GM12878 (cell line): ENCODE measurements around the gene CMTM4. TPM values are rescaled to one million over a fixed set of nuclear protein-coding genes. Genes with fewer than 3 reads are reported as not detected.

Experiments
- ATAC-seq: fragments of 200-7000 bp; cut with Tn5 transposase; 3 replicates; pipeline ENCODE4 v1.9.1; 2020; ENCODE audit warnings: mild to moderate bottlenecking, moderate library complexity
- BruUV-seq: library from RNA; stranded (reverse); fragments of 400-500 nt; replicated peaks from 2 replicates; lab custom pipeline; 2021; lab: Mats Ljungman, UMichigan
- CTCF ChIA-PET: fragments of 300-600 bp; sonication (Branson Sonifier 250); formaldehyde crosslinking; extraction: SDS; loops from one replicate; lab custom pipeline; 2021; ENCODE audit warnings: inconsistent platforms; lab: Yijun Ruan, JAX
- POLR2A ChIA-PET: fragments of 350-600 bp; formaldehyde crosslinking; extraction: SDS; loops from one replicate; lab custom pipeline; 2021; ENCODE audit warnings: inconsistent platforms; lab: Charles Lee
- RAD21 ChIA-PET: fragments of 300-600 bp; sonication (Branson Sonifier 250); formaldehyde crosslinking; loops from one replicate; lab custom pipeline; 2023; ENCODE audit warnings: antibody characterized with exemption; ENCODE audit not compliant: unreplicated experiment; lab: Charles Lee
- SMC1A ChIA-PET: fragments of 300-600 bp; sonication (Branson Sonifier 250); formaldehyde crosslinking; loops from one replicate; lab custom pipeline; 2023; ENCODE audit not compliant: unreplicated experiment, uncharacterized antibody; lab: Charles Lee
- DNase-seq: peaks from one replicate; pipeline ENCODE4 v3.0.0-alpha.2; 2011; ENCODE audit warnings: low read depth, low spot score
- FAIRE-seq: peaks from 3 replicates; lab custom pipeline; 2011; peaks lifted over from hg19 to GRCh38; lab: Jason Lieb, UNC
- H2AFZ ChIP-seq: 2 replicates; pipeline ENCODE4 v1.6.0; 2011; ENCODE audit warnings: low read depth, low read length, control low read depth; ENCODE audit not compliant: control insufficient read depth
- H3K27ac ChIP-seq: 2 replicates; pipeline ENCODE4 v1.5.1; 2011; ENCODE audit warnings: control low read depth; ENCODE audit not compliant: control insufficient read depth, insufficient read depth
- H3K27me3 ChIP-seq, 2 experiments: replicated peaks in 1 of 2; 2 replicates each; pipeline versions ENCODE4 v1.6.0 to v1.6.1; 2011; ENCODE audit warnings: low read length in 1 of 2; ENCODE audit not compliant: control insufficient read depth in 2 of 2, insufficient read depth in 2 of 2
- H3K36me3 ChIP-seq, 2 experiments: 2 replicates each; pipeline ENCODE4 v1.5.1; 2011; ENCODE audit warnings: low read length in 1 of 2; ENCODE audit not compliant: control insufficient read depth in 2 of 2, insufficient read depth in 2 of 2
- H3K4me1 ChIP-seq: 2 replicates; pipeline ENCODE4 v1.6.1; 2011; ENCODE audit warnings: mild to moderate bottlenecking, low read length, moderate library complexity, mixed read lengths; ENCODE audit not compliant: control insufficient read depth, insufficient read depth
- H3K4me2 ChIP-seq: 2 replicates; pipeline ENCODE4 v1.6.0; 2011; ENCODE audit warnings: control low read depth; ENCODE audit not compliant: control insufficient read depth, insufficient read depth
- H3K4me3 ChIP-seq: fragments of 200-600 bp; sonication (generic); 2 replicates; pipeline ENCODE4 v1.5.1; 2016
- H3K79me2 ChIP-seq: 2 replicates; pipeline ENCODE4 v1.6.0; 2011; ENCODE audit warnings: low read length; ENCODE audit not compliant: control insufficient read depth, insufficient read depth
- H3K9ac ChIP-seq: 2 replicates; pipeline ENCODE4 v1.8.0; 2011; ENCODE audit warnings: low read length, control low read depth, mixed read lengths; ENCODE audit not compliant: control insufficient read depth, insufficient read depth
- H3K9me3 ChIP-seq: replicated peaks from 3 replicates; pipeline ENCODE4 v1.5.1; 2011; ENCODE audit warnings: mild to moderate bottlenecking, low read length; ENCODE audit not compliant: control insufficient read depth, insufficient read depth
- H4K20me1 ChIP-seq: 2 replicates; pipeline ENCODE4 v1.6.0; 2011; ENCODE audit not compliant: control insufficient read depth, insufficient read depth
- EZH2 ChIP-seq: IDR thresholded peaks from 2 replicates; pipeline ENCODE4 v1.6.1; 2012; ENCODE audit warnings: low read depth, mild to moderate bottlenecking, control low read depth, inconsistent platforms, low read length, borderline replicate concordance; ENCODE audit not compliant: control insufficient read depth
- HDAC2 ChIP-seq: fragments of 200-600 bp; sonication (generic); IDR thresholded peaks from 2 replicates; pipeline ENCODE4 v1.6.1; 2017
- IKZF1 ChIP-seq: fragments of 450-650 bp; conservative IDR thresholded peaks from 2 replicates; pipeline ENCODE4 v1.6.1; 2017; ENCODE audit warnings: antibody characterized with exemption, mild to moderate bottlenecking
- SRF ChIP-seq, 2 experiments: IDR thresholded peaks; 2 replicates each; pipeline ENCODE4 v1.6.1; 2011; ENCODE audit warnings: low read depth in 2 of 2, low read length in 2 of 2, mild to moderate bottlenecking in 1 of 2, moderate library complexity in 1 of 2
- WRNIP1 ChIP-seq: IDR thresholded peaks from 2 replicates; pipeline ENCODE4 v1.6.1; 2011; ENCODE audit warnings: low read depth, low read length, improper control_type of control experiment, borderline replicate concordance
- ZBED1 ChIP-seq: IDR thresholded peaks from 2 replicates; pipeline ENCODE4 v1.6.1; 2016; ENCODE audit warnings: borderline replicate concordance
- WGBS: methylation state at CpG from one replicate; pipeline ENCODE4 v1.1.6; 2016; ENCODE audit warnings: low lambda C conversion rate; ENCODE audit not compliant: insufficient replicate concordance, insufficient coverage; ENCODE audit errors: missing lambda C conversion rate; 5-methylcytosine and 5-hydroxymethylcytosine counted together
- in situ Hi-C: fragments of 300-500 bp; cut with MboI; formaldehyde crosslinking; loops from 9 replicates; pipeline ENCODE4 v1.14.3; 2018; ENCODE audit warnings: mixed read lengths
- intact Hi-C: fragments of 100-400 bp; cut with micrococcal nuclease; formaldehyde crosslinking; loops from one replicate; pipeline ENCODE4 v1.14.2; 2022; ENCODE audit not compliant: unreplicated experiment
- polyA plus RNA-seq, 11 experiments: library from polyadenylated mRNA; depleted of rRNA in 4 of 11; unstranded in 6 of 11; stranded (reverse) in 5 of 11; fragments of >200 nt; fragmentation: Nextera tagmentation in 4 of 11; fragmentation: Illumina TruSeq in 1 of 11; extraction: Ambion mirVana in 4 of 11; extraction: Trizol in 1 of 11; gene quantifications; 1 replicate in 1 of 11; 2 replicates in 10 of 11; pipeline versions ENCODE4 v1.2.1 to v1.2.3, GENCODE V29; 2011 to 2016; ENCODE audit warnings: inconsistent platforms in 2 of 11, missing spikeins in 2 of 11, low read depth in 1 of 11
- total RNA-seq, 4 experiments: library from RNA; depleted of rRNA in 3 of 4; stranded (reverse); fragments of >200 nt in 3 of 4; fragmentation: Illumina TruSeq in 1 of 4; extraction: Trizol in 1 of 4; gene quantifications; 2 replicates each; pipeline versions ENCODE4 v1.2.1 to v1.2.3, GENCODE V29; 2013 to 2021
- TF ChIP-seq, protein P1 (sequence below): fragments of 450-650 bp; IDR thresholded peaks from 2 replicates; pipeline ENCODE4 v1.6.1; 2017; ENCODE audit warnings: low read depth, mild to moderate bottlenecking, moderate library complexity

Gene CMTM4
- total and polyA plus RNA-seq, 10 of the 15 experiments (the other 5 are each of a cell fraction or from before 2014, with no cell fraction given), result 0.02 to 0.43 (median 0.15) TPM; not detected in 2

DNA sequence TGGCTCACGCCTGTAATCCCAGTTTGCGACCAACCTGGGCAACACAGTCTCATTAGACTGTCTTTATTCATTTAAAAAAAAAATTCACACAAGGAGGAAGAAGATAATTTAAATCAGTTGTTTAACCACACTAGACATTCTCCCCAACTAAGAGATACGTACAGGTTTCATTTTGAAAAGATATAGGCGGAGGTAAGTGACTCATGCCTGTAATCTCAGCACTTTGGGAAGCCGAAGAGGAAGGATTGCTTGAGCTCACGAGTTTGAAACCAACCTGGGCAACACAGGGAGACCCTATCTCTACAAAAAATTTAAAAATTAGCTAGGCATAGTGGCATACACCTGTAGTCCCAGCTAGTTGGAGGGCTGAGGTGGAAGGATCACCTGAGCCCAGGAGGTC lies 5.3 kb downstream of the CMTM4 start:
- no peak overlapping the region for H3K27ac ChIP-seq
- no peaks in the 10 kb centered on the region for H3K9me3 ChIP-seq
- peaks cover 0 to 10% of the 10 kb centered on the region in 2 experiments for H3K27me3 ChIP-seq
- no peak overlapping the region for H3K9ac ChIP-seq
- POLR2A ChIA-PET, result interaction anchor here (0.6 to 0.7 kb wide), 2 partner anchors 47 to 795 kb away, joined by 4 read pairs; no protein-coding TSS in a partner anchor
- no peaks in the 10 kb centered on the region for H4K20me1 ChIP-seq
- 35% methylated on average over 6 of the region's 6 CpGs for WGBS
- no peaks in the 10 kb centered on the region for H3K36me3 ChIP-seq
- no peak for FAIRE-seq
- no peak overlapping the region for H3K4me3 ChIP-seq
- BruUV-seq, result no TSS peak
- intact Hi-C loops (no loop called here), in situ Hi-C loops (no loop called here)
- H3K4me2 ChIP-seq, result no peak overlapping the region
- TF ChIP-seq SRF (IDR thresholded peaks at IDR 0.05; ENCODE audit: low read depth in 2 of 2, low read length in 2 of 2) (no peak), ZBED1 (no peak), WRNIP1 (no peak), EZH2 (no peak), HDAC2 (no peak), IKZF1 (no peak)
- TF ChIP-seq, protein P1, sequence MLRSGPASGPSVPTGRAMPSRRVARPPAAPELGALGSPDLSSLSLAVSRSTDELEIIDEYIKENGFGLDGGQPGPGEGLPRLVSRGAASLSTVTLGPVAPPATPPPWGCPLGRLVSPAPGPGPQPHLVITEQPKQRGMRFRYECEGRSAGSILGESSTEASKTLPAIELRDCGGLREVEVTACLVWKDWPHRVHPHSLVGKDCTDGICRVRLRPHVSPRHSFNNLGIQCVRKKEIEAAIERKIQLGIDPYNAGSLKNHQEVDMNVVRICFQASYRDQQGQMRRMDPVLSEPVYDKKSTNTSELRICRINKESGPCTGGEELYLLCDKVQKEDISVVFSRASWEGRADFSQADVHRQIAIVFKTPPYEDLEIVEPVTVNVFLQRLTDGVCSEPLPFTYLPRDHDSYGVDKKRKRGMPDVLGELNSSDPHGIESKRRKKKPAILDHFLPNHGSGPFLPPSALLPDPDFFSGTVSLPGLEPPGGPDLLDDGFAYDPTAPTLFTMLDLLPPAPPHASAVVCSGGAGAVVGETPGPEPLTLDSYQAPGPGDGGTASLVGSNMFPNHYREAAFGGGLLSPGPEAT, result no peak
- H2AFZ ChIP-seq, result no peak overlapping the region
- no peak for ATAC-seq
- CTCF ChIA-PET, result interaction anchor here (0.8 to 1.3 kb wide), 4 partner anchors 37 to 74 kb away, joined by 3 to 4 read pairs (median 3); partner anchors contain the start of gene DYNC1LI2
- no peaks in the 10 kb centered on the region for H3K4me1 ChIP-seq
- SMC1A ChIA-PET, result no interaction called here
- no peak for DNase-seq
- no peaks in the 10 kb centered on the region for H3K79me2 ChIP-seq
- RAD21 ChIA-PET, result no interaction called here
